T-helper 2 cell (primary cell): ENCODE results near the gene ALPL.
"Not testable (repeated sequence)": the region's sequence is repeated elsewhere in the genome, so short reads cannot be mapped to it uniquely, and the experiment has no call there.

ENCODE experiments used
- DNase-seq, 5 experiments: peaks; one replicate each; pipeline versions ENCODE4 v3.0.0 to v3.0.0-alpha.2; 2012 to 2022
- total RNA-seq, 2 donors: gene quantifications; one replicate each; lab custom pipeline; 2026; lab: John Stamatoyannopoulos, UW

Gene ALPL
- 0 to 0.13 reads per million in 2 donors for total RNA-seq

- no peak for DNase-seq
Measured at GRCh38 chr1:21509351-21510112, at the start of gene ALPL. Gene ALPL, plus strand, starts transcription at chr1:21509423. Its CDS starts 44,659 bp downstream, at chr1:21554082.

- DNase-seq = not testable (repeated sequence)
Measured at GRCh38 chr1:21465127-21465526, 44.1 kb upstream of the ALPL start.

- DNase-seq = not testable (repeated sequence)
Measured at GRCh38 chr1:21467946-21468345, 41.3 kb upstream of the ALPL start.

DNA sequence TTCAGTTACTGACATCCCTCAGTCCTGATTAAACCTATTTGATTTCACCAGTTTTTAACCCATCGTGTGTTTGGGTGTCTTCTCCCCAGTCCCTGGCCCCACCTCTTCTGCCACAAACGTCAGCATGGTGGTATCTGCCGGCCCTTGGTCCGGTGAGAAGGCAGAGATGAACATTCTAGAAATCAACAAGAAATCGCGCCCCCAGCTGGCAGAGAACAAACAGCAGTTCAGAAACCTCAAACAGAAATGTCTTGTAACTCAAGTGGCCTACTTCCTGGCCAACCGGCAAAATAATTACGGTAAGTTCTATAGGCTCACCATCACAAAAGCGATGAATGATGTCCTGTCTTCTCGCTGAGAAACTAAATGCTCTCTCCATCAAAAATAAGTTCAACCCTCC is 40.6 kb upstream of the ALPL start:
- peak in 2 of 5 experiments; percentile 12 to 44 for DNase-seq

DNA sequence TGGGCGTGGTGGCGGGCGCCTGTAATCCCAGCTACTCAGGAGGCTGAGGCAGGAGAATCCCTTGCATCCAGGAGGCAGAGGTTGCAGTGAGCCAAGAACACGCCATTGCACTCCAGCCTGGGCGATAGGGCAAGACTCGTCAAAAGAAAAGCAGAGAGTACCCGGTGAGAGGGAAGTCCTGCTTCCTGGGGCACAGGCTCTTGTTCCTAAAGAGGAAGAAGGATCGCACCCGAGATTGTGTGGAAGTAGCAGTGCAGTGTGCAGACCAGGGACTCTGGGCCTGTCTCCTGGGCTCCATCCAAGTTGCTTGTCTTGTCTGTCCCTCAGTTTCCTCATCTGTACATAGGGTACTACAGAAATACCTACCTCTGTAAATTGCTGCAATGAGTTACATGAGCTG is 39.6 kb upstream of the ALPL start:
- DNase-seq = no peak

GRCh38 chr1:21472861-21473260 is 36.4 kb upstream of the ALPL start:
- DNase-seq = no peak

GRCh38 chr1:21478356-21478755 is 30.9 kb upstream of the ALPL start:
- no peak for DNase-seq

DNA sequence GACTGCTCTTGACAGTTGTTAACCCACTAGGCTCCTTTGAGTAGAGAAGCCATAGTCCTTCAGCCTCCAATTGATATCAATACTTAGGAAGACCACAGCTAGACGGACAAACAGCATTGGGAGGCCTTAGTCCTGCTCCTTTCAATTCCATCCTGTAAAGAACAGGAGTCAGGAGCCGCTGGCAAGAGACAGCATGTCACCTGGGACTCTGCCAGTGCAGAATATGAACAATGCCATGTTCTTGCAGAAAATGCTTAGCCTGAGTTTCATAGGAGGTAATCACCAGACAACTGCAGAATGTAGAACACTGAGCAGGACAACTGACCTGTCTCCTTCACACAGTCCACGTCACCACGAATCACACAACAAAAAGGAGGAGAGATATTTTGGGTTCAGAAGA is 25.3 kb upstream of the ALPL start:
- not testable (repeated sequence) for DNase-seq

DNA sequence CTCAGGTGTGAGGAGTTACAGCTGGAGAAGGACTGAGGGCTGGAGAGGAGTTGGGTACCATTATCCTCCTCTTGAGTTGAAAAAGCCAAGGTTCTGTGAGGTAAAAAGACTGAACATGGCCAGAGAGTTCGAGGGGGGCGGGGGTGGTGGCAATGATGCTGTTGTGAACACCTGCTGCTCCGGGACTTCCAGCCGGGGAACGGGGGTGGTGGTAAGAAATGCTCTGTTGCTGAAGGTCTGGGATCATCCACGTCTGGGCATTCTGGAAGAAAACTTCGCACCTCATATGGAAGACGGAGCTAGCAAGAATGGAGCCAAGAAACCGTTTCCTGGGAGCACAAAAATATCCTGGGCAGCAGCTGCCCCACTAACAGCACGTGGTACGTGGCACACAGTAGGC is 20.1 kb upstream of the ALPL start:
- DNase-seq = no peak

DNA sequence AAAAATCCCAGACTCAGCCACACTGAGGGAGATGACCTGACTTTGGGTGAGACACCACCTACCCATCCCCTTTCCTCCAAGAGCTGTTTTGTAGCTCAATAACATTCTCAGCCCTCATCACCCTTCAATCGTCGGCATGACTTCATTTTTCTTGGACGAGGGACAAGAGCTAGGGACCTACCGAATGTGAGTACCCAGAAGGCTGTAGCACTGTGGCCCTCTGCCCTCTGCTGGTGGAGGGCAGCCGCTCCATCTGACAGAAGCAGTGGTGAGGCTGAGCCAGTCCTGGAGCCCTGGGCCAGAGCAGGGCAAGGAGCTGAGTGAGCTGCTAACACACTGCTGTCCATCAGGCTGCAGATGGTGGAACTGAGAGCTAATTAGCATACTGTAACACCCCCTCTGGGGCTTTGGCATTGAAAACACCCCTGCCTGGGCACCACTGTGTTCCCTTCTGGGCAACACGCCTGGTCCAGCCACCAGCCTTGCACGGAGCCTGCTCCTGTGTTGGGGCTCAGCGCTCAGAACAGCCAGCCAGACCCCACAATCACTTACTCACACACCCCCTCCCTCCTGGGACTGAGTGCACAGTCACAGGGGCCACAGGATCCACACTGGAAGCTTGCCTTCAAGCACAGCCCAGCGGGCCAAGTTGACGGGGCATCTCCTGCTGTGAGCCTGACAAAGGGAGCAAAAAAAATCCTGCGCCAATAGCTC is 18.3 kb upstream of the ALPL start:
- DNase-seq = peak in 2 of 5 experiments; percentile 13 to 27

DNA sequence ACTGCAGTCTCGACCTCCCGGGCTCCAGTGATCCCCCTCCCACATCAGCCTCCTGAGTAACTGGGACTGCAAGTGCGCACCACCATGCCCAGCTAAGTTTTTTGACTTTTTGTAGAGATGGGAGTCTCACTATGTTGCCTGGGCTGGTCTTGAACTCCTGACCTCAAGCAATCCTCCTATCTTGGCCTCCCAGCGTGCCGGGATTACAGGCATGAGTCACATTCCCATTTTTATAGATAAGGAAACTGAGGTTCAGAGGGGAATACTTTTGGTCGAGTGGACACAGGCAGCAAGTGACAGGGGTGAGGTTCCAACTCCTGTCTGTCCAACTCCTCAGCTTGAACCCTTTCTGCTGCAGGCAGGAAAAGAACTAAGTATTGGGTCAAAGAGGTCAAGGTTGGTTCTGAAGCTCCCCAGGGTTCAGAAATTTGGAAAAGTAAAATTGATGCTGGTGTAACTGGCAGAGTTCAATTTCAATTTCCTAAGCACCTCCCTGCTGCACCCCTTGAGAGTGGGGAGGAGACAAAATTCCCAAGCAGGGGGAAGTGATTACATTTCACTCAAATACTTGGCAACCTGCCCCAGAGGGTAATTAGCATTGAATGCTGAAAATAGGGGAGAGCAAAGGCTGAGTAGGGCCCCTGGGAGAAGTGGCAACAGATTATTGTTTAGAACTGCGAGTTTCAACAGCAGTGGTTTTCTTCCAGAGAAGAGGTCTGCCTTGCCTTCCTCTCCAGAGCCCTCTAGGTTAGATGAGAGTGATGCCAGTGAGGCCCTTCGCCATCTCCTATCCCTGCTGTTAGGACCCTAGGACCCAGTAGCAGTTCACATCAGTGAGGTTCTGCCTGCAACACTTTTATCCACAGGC is 17.5 kb upstream of the ALPL start:
- no peak for DNase-seq

GRCh38 chr1:21492356-21492625 is 16.9 kb upstream of the ALPL start:
- DNase-seq = no peak

- DNase-seq = no peak
Measured at GRCh38 chr1:21494196-21494595, 15.0 kb upstream of the ALPL start.

DNA sequence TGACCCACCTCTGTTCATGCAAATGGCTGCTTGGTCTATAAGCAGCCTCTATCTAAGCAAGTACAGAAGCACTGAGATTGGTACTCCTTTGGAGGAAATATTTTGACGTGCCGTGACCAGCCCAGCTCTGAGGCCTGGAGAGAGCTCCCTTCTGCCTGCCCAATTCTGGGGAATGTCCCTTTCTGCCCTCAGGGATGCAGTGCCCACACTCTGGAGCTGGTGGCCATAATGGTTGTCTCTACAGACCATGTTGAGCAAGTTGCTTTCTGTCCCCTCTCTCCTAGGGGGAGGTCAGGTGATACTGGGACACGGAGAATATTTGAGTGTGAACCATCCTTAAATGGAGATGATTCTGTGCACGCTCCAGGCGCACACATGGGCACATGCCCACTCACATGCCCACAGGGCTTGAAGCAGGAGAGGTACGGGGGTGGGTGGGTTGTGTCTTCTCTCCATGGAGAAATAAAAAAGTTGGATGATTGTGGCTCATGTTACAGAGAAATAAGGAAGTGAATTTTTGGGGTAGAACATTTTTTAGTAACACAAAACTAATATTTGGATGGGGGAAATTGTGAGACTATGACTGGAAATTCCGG is 13.9 kb upstream of the ALPL start:
- DNase-seq = no peak

- DNase-seq = no peak
Measured at GRCh38 chr1:21496063-21496462, 13.2 kb upstream of the ALPL start.

DNA sequence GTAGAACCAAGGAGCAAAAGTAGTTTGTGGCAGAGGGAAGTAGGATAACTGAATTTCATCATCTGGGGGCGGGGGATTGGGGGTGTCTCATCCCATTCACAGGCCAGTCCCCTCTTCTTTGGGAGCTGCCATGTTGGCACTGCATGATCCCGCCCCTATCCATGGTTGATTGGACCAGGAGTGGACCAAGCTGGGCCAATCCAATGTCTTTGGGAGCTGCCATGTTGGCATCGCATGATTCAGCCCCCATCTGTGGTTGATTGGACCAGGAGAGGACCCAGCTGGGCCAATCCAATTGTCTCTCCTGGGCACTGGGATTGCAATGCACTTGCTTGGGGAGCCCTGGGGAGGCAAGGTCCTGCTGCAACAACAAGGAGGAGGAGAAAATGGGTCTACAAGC is 12.3 kb upstream of the ALPL start:
- DNase-seq = no peak

DNA sequence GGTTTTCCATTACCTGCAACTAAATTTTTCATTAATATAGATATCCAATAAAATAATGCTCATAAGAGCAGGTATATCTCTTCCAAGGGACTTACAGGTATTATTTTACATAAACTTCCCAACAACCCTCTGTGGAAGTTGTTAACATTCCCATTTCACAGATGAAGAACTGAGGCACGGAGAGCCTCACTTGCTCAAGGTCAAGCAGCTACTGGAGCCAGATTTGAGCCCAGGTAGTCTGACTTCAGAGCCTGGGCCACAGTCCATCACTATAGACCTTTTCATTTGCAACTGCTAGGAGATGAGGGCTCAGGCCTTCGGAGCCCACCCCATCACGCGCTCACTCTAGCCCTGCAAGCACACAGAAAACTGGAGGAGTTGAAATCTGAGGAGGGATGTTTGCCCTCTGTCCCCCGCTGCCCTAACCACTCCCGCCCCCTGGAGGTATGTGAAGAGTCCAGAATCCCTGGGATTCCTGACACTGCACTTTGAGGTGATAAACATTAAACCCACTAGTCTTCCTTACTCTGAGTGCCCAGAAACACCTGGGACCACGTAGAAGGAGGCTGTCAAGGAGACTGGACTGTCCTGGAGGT is 11.7 kb upstream of the ALPL start:
- no peak for DNase-seq

DNA sequence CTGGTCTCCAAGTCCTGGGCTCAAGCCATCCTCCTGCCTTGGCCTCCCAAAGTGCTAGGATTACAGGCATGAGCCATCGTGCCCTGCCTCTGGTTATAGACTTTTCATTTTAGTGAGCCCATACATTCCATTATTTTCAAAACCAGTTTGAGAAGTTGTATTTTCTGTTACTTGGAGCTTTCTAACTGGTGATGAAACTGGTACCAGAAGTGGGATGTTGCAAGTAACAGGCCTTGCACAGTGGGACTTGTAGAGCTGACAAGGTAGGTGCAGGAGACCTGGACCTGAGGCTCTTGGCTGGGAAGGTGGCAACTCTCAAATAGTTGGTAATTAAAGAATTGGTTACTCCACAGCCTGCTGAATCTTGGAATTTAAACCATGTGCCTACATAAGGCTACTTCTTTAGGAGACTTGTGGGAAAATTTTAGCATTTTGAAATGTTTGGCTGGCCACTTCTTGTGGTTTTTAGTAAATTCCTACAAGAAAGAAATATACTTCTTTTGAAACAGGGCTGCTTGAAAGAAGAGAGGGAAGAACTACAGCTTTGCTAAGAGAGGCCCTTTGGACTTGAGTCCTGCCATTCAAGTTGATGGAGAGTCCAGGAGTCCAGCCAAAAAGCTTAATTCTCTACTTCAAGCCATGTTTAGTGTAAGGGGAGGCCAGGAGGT is 9.8 kb upstream of the ALPL start:
- no peak for DNase-seq

DNA sequence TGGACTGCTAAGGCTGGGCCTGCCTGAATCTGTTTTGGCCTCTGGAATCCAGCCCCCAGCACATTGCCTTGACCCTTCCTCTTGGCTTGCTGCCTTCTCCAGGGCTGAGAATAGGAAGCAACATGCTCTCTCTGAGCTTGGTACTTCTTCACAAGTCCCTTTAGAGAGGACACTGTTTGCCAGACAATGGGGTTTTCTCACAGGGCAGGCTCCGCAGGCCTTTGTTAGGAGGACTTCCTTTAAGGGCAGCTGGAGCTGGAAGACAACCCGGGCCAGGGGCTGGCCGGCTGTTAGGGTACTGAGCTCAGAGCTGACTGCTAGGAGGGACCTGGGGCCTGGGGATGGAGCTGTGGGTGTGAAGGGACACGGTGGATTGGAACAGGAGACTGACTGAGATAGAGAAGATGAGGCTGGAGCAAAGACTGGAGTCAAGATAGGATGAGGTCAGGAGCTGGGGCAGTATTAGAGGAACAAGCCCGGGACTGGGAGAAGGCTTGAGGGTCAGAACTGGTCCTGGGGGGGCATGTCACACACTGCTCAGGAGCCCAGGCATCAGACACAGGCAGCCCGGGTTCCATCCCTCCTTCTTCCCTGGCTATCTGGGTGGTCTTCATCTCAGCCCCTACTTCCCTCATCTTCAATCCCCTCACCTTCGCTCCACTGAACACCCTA is 5.4 kb upstream of the ALPL start:
- no peak for DNase-seq

DNA sequence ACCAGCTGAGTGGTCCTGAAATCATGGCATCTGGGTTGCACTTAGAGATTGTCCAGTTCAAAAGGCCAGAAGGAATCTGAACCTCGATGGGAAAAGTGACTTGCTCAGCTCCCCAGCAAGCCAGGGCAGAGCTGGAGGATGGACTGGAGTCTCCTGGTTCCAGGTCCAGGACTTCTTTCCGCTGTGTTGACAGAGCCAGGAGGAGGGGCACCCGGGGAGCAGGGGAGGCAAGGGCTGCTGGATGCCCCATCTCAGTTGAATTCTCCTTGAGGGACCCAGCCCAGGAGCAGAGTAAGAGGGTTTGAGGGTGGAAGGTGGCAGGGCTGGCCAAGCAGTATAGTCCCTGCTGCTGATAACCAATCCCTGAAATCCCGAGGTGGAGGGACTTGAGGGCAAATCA is 2.4 kb upstream of the ALPL start:
- DNase-seq = no peak

- DNase-seq = no peak
Measured at GRCh38 chr1:21507511-21508270, 1.5 kb upstream of the ALPL start.
